ENCODE data around the gene NAP1L1.
"Not testable (repeated sequence)": the region's sequence is repeated elsewhere in the genome, so short reads cannot be mapped to it uniquely, and the experiment has no call there.

Gene NAP1L1

DNA sequence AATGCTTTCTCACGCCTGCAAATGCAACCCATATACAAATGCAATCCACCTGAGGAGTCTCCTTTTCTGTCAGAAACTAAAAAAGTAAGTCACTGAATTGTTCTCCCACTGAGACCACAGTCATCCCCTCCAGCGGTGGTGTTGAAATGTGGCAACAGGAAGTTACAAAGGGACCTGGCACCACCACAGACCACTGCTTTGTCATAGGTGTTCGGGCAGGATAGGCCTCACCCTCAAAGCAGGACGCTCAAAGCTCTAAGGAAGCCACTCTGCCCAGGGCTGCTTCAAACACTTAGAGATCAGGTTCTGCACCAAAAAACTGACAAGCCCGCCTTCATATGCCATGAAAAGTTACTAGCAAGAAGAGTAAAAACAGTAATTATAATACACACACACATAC, 64.2 kb downstream of the NAP1L1 start:
- peak; percentile 88 for DNase-seq

DNA sequence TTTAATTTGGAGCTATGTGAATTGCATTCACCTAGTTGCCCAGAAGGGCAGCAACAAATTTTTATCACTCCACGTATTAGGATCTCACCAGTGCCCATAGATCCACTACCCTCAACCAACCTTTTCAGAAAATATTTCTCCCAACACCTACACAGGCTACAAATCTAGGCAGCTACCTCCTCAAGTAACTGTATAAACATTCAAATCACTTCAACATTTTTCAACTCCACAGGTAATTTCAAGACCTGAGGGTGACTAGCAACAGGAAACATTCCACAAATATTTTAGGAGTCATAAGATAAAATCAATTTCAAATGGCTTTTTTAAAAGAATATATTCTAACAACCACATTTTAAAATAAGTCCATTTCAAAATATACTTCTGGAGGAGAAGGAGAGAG, 65.8 kb downstream of the NAP1L1 start:
- DNase-seq, result no peak

DNA sequence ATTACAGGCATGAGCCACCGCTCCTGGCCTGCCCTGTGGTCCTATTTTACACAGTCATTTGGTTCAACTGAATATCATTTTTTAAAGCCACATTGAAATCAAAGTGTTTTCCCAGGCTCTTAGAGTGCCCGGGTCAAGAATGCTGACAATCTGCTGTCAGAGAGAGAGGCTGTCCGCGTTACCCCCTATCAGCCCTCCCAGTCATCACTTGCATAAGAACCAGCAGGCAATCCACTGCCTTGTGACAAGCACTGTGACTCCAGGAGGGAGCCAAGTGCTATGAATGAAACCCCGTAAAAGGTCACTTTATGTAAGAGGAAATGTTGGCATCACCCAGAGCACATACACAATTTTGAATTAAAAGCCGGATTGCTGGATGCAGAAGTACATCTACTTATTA, 66.4 kb downstream of the NAP1L1 start:
- DNase-seq, result no peak

DNA sequence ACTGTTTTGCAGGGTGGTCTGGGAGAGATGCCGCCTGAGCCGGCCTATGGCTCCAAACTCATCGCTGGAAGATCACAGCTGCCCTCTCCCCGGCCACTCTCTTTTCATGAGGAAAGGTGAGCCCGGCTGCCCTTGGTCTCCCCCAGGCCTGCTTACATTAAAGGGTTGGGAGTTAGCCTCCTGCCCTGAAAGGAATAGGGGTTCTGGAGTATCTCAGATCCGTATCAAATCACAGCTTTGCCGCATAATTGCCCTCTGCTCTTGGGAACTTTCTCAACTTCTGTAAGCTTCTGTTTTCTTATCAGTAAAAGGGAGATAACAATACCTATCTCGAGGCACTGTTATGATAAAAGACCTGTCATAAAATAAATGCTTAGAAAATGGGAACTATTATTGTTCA, 70.5 kb downstream of the NAP1L1 start:
- DNase-seq, result no peak

DNA sequence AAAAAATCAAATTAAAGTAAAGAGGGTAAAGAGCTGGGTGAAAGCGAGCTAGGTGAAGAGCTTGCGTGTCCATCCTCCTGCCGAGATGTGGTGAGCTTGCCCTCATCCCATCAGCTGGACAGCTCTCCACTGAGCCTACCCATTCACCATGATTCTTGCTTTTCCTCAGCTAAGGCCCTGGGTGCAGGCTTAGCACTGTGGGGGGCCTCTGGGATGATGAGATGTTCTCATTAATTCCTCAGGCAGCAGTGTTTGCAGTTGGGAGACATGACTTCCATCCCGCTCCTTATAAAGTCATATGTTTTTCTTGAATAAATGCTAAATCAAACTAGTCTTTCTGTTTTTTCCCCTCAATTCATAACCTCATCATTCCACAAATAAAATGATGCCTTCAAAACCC, 70.9 kb downstream of the NAP1L1 start:
- DNase-seq, result no peak

DNA sequence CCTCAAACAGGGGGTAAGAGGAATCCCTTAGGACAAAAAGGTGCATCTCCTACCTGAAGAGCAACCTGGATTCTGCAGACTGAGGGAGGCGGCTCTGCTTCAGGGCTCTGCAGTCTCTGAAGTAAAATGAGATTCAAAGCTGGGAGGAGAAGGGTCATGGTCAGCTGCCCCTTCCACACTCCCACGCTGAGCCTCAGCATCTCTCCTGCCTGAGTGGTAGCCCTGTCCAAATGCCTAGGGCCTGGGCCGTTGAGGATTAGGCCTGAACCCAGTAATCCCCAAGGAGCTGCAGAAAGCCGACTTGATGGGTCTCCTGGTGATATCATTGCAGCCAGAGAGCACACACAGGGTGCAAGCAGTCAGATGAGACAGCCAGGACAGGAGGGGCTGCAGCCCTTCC, 71.8 kb downstream of the NAP1L1 start:
- no peak for DNase-seq

DNA sequence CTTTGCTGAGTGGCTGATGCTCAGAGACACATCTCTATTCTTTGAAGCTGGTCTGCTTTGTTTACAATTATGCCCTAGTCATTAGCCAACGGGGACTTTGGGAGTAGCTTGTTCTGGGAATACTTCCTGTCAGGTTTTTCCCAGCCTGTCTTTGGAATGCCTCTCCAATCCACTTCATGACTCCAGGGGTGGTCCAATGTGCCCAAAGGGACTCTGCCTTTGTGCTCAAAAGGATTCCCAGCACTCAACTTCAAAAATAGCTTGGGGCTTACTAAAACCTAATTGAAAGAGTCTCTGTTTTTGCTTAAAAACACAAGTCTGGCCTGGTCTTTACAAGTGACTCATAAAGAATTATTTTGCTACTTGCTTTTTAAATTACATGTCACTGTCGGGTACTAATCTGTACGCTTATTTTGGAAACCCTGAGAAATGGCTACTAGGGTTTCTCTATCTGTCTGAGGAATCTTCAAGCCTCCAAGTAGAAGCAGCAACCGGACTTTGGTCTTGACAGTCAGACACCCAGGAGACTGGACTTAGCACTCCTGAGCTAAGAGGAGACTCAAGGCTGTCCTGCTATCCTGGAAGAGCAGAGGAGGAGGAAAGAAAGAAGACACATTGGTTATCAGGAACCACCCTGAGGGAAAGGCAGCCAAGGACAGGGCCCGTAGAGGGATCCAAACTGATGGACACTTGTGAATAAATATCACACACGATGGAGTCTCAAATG, 73.6 kb downstream of the NAP1L1 start:
- no peak for DNase-seq

DNA sequence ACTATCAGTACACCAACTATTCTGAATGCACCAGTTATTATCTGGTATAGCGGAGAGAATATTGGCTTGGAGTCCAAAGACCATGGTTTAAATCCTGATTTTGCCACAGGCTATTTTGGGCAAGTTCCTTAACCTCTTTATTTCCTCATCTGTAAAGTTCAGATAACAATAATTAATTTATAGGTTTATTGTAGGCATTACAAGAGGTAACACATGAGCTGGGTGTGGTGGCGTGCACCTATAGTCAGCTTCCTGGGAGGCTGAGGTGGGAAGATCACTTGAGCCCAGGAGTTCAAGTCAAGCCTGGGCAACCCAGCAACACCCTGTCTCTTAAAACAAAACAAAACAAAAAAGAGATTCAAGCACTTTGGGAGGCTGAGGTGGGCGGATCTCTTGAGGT, 76.1 kb downstream of the NAP1L1 start:
- no peak for DNase-seq

DNA sequence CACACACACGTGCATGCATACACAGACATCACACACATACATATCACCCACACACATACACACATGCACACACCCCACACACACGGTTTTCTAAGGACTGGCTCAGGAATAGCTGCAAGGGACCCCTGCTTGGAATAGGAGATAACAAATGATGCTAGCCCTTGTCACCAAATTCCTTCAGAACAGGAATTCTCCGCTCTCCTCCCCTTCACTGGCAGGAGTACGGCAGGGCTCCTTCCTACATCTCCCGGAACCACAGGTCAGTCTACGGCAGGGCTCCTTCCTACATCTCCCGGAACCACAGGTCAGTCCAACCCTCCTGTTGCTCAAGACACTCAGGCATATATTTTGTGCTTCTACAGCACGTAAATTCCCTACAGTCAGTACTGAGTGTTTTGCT, 76.8 kb downstream of the NAP1L1 start:
- DNase-seq, result no peak

DNA sequence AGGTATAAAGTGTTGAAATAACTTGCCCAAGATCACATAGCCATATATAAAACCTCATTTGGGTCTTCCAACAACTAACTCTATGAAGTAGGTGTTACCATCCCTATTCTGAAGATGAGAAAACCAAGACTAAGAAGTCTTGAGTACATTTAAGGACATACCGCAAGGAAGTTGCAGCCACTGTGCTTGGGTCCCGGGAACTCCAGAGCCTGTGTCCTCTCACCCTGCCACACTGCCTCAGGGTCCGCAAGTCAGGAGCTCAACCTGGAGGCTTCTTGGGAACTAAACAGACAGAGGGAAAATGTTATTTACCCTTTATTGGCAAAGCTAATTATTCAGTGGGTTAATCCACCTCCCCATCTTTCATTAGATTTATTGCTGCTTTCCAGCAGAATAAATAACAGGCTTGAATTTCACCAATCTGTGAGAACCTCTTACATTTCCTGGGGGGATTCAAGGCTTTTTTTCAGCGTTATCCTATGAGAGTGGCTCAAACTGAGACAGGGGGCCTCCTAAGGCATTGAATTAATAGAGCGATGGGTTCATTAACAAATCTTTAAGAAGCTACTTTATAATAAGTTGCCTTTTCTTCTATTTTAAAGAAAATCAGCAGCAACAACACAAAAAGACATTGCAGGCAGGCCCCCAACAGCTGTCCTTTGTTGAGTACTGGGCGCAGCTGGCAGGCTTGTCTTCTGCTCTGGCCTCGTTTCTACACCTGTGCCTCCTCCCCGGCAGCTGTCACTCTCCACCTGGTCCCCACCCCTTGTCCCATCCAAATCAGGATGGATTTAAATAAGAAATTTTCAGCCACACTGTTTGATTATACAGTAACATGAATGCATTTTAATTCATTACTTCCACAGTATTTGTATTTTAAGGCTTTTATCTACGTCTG, 78.2 kb downstream of the NAP1L1 start:
- no peak for DNase-seq

DNA sequence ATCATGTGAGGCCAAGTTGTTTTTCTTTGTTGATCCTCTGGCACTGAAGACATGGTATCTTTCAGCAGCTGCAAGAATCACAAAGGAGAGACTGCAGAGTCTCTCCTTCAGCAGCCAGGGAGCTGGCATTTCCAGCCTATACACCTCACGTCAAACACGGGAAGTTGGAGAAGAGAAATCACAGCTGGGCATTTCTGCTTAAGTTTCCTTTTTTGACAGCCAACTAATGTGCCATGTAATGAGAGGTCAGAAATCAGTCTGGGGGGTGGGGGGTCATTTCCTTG, 81.2 kb downstream of the NAP1L1 start:
- no peak for DNase-seq

DNA sequence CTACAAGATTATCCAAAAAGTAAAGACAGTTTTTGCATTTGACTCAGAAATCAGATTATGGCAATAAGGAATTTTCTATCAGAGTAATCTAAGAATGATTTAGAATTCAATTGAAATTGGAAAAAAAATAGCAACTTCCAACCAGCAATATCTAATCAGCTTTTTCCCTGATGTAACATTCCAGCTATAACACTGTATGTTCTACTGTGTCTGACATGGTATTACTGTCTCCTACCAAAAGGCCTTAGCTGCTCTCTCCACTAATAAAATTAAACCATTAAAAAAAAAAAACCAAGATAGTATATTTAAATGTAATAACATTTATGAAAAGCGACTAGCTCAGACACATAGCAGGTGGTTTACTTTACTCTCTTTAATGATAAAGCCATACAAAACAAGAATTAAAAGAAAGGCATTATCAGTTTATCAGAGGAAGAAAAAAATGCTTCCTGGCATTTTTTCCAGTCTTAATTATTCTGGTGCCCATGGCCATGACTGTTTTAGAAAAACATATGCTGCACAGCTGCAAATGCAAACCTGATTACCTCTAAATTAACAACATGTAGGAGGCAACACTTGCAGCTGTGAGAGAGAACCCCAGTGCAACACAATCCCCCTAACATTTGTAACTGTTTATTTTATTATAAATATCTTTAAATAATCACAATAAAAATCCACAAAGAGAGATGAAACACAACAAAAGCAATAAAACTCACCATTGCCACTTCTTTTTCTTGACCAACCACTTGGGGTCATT, 81.7 kb downstream of the NAP1L1 start:
- no peak for DNase-seq

DNA sequence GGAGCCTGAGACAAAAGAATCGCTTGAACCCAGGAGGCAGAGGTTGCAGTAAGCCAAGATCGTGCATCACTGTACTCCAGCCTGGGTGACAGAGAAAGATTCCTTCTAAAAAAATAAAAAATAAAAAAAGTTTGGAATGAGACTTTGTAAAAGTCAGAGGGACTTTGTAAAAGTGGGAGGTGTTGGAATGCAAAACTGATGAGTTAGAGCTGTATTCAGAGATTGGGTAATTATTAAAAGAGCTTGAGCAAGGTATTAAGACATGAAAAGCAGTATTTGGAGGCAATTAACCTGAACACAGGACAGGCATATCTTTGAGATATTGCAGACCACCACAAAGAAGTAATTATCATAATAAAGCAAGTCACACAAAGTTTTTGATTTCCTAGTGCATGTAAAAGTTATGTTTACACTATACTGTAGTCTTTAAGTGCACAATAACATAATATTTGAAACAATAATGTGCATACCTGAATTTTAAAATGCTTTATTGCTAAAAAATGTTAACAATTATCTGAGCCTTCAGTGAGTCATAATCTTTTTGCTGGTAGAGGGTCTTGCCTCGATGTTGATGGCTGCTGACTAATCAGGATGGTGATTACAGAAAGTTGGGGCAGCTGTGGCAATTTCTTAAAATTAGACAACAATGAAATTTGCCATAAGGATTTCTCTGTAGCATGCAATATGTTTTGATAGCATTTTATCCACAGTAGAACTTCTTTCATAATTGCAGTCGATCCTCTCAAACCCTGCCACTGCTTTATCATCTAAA, 86.0 kb downstream of the NAP1L1 start:
- no peak for DNase-seq

DNA sequence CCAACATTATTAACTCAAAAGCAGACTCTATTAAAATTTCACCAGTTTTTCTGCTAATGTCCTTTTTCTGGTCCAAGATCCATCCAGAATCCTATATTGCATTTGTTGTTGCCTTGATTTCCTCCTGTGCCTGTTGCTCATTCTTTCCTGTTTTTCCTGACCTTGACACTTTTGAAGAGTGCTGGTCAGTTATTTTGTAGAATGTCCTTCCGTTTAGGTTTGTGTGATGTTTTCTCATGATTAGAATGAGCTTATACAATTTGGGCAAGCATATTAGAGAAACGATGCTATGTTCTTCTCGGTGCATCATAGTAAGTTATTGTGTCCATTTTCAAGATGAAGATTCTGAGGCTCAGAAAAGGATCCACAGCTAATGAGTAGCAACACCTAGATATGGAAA, 86.8 kb downstream of the NAP1L1 start:
- DNase-seq, result no peak

DNA sequence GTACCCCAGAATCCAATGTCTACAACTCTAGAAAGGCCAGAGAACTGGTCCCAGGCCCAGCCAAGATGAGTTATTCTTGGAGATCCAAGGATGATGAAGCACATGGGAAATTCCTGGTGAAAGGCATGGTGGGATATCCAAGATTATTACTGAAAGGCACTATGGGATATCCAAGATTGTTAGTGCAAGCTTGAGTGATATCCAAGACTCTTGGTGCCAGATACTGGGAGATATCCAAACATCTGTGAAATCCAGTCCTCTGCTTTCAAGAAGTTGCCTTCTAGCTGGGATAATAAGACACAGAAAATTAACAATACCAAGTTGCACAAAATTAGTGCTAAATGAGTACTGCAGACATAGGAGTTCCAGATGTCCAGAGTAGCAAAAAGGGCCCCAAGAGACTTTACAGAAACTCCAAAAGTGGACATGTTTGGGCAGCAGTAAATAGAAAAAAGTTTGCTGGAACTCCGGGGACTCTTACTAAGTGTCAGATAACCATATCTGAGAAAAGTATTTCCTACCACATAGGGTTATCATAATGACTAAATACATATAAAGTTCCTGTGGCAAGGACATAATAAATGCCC, 87.5 kb downstream of the NAP1L1 start:
- DNase-seq, result no peak

DNA sequence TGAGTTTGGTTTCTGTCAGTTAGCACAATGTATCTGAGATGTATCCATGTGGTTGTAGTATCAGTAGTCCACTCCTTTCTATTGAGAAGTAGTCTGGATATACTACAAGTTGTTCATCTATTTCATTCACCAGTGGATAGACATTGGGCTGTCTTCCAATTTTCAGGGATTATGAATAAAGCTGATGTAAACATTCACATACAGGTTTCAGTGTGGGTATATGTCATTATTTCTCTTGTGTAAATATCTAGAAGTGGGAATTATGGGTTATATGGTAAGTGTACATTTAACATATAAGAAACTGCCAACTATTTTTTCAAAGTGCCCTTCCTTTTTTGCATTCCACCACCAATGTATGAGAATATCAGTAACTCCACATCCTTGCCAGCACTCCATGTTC, 88.8 kb downstream of the NAP1L1 start:
- DNase-seq, result no peak

DNA sequence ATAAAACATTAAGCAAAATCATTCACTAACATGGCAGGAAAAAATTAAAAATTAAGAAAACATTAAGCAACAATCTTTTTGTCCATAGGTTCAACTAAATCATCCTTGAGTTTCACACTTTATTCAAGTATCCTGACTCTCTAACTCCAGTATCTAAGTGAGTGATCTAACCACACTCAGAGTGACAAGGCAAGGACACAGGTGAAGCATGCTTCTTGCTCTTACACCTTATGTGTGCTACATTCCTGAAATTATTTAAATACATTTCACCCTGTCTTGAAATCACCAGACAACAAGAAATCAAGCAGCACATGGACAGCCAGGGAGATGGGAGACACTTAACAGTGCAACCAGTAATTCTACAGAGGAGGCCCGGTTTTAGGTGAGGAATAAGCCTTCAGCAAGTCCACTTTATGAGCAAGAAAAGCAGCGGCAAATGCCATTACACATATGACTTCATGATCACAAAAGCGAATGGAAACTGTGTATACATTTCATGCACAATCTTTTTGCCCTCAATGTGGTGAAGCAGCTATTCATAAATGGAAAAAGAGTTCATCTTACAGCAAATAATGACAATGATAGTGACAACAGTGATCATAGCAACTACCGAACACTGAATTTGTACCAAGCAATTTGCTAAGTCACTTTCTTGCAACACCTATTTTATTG, 90.3 kb downstream of the NAP1L1 start:
- DNase-seq, result no peak

DNA sequence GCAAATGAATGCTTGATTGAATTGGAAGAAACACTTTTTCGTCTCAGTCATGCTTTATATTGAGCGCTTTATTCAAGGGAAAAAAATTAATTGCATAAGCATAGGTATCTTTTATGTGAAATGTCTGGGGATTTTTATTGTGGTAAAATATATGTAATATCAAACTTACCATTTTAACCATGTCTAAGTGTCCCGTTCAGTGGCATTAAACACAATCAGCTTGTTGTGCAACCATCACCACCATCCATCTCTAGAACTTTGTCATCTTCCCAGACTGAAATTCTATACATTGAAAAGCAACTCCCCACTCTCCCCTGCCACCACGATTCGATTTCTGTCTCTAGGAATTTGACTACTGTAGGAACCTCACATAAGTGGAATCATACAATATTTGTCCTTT, 92.7 kb downstream of the NAP1L1 start:
- DNase-seq, result no peak

DNA sequence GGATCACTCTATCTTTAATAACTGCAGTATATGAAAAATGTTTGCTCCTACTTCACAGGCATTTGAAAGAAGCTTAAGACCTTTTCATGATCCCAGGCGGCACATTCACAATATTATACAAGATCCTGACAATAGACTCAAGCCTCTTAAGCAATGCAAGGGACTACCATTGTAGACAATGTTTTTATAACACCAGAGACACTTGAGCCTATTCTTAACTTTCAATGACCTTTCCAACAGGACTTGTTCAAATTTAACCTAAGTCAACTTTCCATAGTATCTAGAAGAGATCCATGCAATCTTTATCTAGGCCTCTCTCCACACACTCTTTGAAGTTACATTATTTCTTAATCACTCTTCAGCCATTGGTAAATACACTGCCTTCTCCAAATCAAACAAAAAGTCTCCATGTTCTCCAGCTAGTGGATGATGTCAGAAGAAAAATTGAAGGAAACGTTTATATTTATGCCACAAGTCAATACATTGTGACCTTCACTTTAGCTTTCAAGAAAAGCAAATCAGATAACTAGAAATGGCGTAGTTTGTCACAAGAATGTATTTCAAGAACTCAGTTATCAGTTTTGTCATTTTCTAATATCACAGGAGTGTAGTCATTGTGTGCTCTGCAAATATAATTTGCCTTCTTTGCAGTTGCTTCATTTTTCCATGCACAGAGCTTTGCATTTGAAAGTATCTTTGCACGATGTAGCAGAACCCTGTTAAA, 94.1 kb downstream of the NAP1L1 start:
- no peak for DNase-seq

DNA sequence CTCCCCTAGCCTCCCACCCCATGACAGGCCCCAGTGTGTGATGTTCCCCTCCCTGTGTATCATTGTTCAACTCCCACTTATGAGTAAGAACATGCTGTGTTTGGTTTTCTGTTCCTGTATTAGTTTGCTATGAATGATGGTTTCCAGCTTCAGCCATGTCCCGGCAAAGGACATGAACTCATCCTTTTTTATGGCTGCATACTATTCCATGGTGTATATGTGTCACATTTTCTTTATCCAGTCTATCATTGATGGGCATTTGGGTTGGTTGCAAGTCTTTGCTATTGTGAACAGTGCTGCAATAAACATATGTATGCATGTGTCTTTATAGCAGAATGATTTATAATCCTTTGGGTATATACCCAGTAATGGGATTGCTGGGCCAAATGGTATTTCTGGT, 96.8 kb downstream of the NAP1L1 start:
- not testable (repeated sequence) for DNase-seq

Data from activated effector memory CD4-positive, alpha-beta T cell treated with anti-CD3 and anti-CD28 coated beads, Interleukin-2, amount 50 U/mL, for 16 hours (primary cell).